GM18909 (cell line): ENCODE results near the gene ADD3.
A peak's percentile ranks its signal among the peaks of the same experiment; 100 is the strongest.

Source experiments
- ATAC-seq: cut with Tn5 transposase; IDR thresholded peaks from one replicate; pipeline ENCODE4 v1.9.1; 2021; ENCODE audit warnings: mild to moderate bottlenecking; ENCODE audit not compliant: unreplicated experiment, poor library complexity

ADD3 gene

GRCh38 chr10:110138197-110138812 lies 130.5 kb downstream of the ADD3 start:
- ATAC-seq: peak; percentile 60

- no peak for ATAC-seq
Observed at GRCh38 chr10:110141185-110141584, 133.4 kb downstream of the ADD3 start.

GRCh38 chr10:110141871-110142635 lies 134.3 kb downstream of the ADD3 start:
- no peak for ATAC-seq

GRCh38 chr10:110142965-110143364 lies 135.2 kb downstream of the ADD3 start:
- ATAC-seq: no peak

- no peak for ATAC-seq
Observed at GRCh38 chr10:110144507-110144906, 136.7 kb downstream of the ADD3 start.

GRCh38 chr10:110147961-110148360 lies 140.2 kb downstream of the ADD3 start:
- no peak for ATAC-seq

GRCh38 chr10:110149259-110149658 lies 141.5 kb downstream of the ADD3 start:
- ATAC-seq: no peak

GRCh38 chr10:110150046-110150445 lies 142.3 kb downstream of the ADD3 start:
- no peak for ATAC-seq

GRCh38 chr10:110150981-110151380 lies 143.2 kb downstream of the ADD3 start:
- ATAC-seq: no peak

GRCh38 chr10:110151467-110151866 lies 143.7 kb downstream of the ADD3 start:
- no peak for ATAC-seq

- ATAC-seq: no peak
Observed at GRCh38 chr10:110151971-110152370, 144.2 kb downstream of the ADD3 start.

- no peak for ATAC-seq
Observed at GRCh38 chr10:110153396-110153795, 145.6 kb downstream of the ADD3 start.

GRCh38 chr10:110156046-110156445 lies 148.3 kb downstream of the ADD3 start:
- no peak for ATAC-seq

- no peak for ATAC-seq
Observed at GRCh38 chr10:110158051-110159005, 150.5 kb downstream of the ADD3 start.

- no peak for ATAC-seq
Observed at GRCh38 chr10:110160081-110160480, 152.3 kb downstream of the ADD3 start.

GRCh38 chr10:110160522-110160921 lies 152.7 kb downstream of the ADD3 start:
- ATAC-seq: no peak

- no peak for ATAC-seq
Observed at GRCh38 chr10:110162741-110163145, 155.0 kb downstream of the ADD3 start.

- ATAC-seq: no peak
Observed at GRCh38 chr10:110163192-110163773, 155.5 kb downstream of the ADD3 start.

- no peak for ATAC-seq
Observed at GRCh38 chr10:110163841-110164240, 156.1 kb downstream of the ADD3 start.

GRCh38 chr10:110165239-110165638 lies 157.5 kb downstream of the ADD3 start:
- no peak for ATAC-seq
